ENCODE measurements around the gene PNRC1. TPM values are rescaled to one million over a fixed set of nuclear protein-coding genes. Genes with fewer than 3 reads are reported as not detected.
A peak's percentile ranks its signal among the peaks of the same experiment; 100 is the strongest.

The PNRC1 gene
- total and polyA plus RNA-seq, 2 of the 4 experiments (the other 2 are of a cell fraction): 6.5 to 8.1 TPM

DNA sequence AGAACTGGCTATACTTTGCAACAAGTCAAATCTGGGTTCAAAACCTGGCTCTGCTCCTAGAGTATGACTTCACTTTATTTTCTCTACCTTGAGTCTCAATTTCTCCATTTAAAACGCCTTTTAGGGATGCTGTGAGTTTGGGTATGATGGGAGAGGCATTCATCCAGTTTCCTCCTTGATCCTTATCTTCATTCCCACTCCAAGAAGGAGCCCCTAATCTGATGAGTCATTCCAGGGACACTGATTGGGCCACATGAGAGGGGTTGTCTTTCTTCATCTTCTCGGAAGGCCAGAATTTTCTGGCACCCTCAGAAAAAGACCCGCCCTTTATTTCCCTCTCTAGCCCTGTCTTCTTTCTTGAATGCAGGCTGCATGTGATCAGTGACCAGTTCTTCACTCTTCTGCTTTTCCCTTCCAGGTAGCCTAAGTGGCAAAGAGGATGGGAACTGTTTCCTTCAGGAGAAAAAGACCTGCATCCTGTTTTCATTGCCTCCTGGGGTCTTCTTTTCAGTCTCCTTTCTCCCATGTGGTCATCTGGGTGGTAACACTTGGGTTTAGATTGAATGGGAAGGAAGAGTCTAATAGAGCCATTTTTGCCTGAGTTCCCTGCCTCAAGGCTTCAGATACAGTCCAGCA is 32.1 kb upstream of the PNRC1 start:
- Histone ChIP-seq H2AK9ac (replicated peaks; ENCODE audit: low read depth, low read length, poor library complexity) (no peak overlapping the region), H2AK5ac (ENCODE audit: low read depth, low read length) (no peak overlapping the region), H2BK20ac (ENCODE audit: low read depth, low read length) (no peak overlapping the region), H3K27ac (ENCODE audit: insufficient read depth, low read length) (no peak overlapping the region), H4K5ac (ENCODE audit: low read depth, low read length) (no peak overlapping the region), H2AFZ (replicated peaks; ENCODE audit: low read length, poor library complexity) (peak overlapping the region; percentile 17), H3K56ac (ENCODE audit: extremely low read depth, insufficient read depth, low read length) (no peak overlapping the region), H4K20me1 (ENCODE audit: insufficient read depth, low read length) (no peaks in the 10 kb centered on the region), H3K27me3 (ENCODE audit: control insufficient read depth, insufficient read depth, low read length) (peaks cover 2% of the 10 kb centered on the region; the same call in 1 of the 2 replicates), H3K23ac (ENCODE audit: low read depth, low read length) (no peak overlapping the region), H3K9me1 (ENCODE audit: insufficient read depth, low read length) (no peaks in the 10 kb centered on the region), H3K79me1 (ENCODE audit: low read depth in 1 of 2, low read length in 2 of 2) (no peaks in the 10 kb centered on the region), H2BK15ac (ENCODE audit: low read depth, low read length) (no peak overlapping the region), H3K9me3 (ENCODE audit: control insufficient read depth, insufficient read depth, low read length) (no peaks in the 10 kb centered on the region), H4K91ac (ENCODE audit: insufficient read depth, low read depth, low read length) (no peak overlapping the region), H2BK5ac (ENCODE audit: low read depth, low read length, poor library complexity, severe bottlenecking) (no peak overlapping the region), H3K4me3 (ENCODE audit: insufficient read depth, low read depth, low read length) (no peak overlapping the region), H4K8ac (ENCODE audit: low read depth in 2 of 2, low read length in 2 of 2) (no peak overlapping the region), H2BK120ac (ENCODE audit: low read depth, low read length) (no peak overlapping the region), H3K9ac (ENCODE audit: low read depth, low read length) (no peak overlapping the region), H3K4me2 (ENCODE audit: low read depth, low read length) (no peak overlapping the region), H3K14ac (replicated peaks; ENCODE audit: low read depth, low read length) (no peak overlapping the region), H3K4ac (ENCODE audit: low read depth, low read length) (no peak overlapping the region), H3K36me3 (ENCODE audit: control insufficient read depth, insufficient read depth, low read length) (no peaks in the 10 kb centered on the region), H3K18ac (ENCODE audit: low read depth, low read length) (no peak overlapping the region), H3K4me1 (ENCODE audit: control insufficient read depth, insufficient read depth, low read length) (peaks cover 10% of the 10 kb centered on the region)
- CTCF ChIA-PET: no interaction called here
- no peak for TF ChIP-seq MAZ (IDR thresholded peaks at IDR 0.05; ENCODE audit: borderline replicate concordance, low read depth, low read length)
- TF ChIP-seq FOS (IDR thresholded peaks at IDR 0.05; ENCODE audit: low read depth, low read length): no peak
- TF ChIP-seq MXI1 (IDR thresholded peaks at IDR 0.05; ENCODE audit: borderline replicate concordance, low read depth, low read length): no peak
- TF ChIP-seq CEBPB (IDR thresholded peaks at IDR 0.05; ENCODE audit: low read depth, low read length): no peak
- no peak for TF ChIP-seq RAD21 (IDR thresholded peaks at IDR 0.05; ENCODE audit: low read length)
- no peak for TF ChIP-seq BHLHE40 (IDR thresholded peaks at IDR 0.05; ENCODE audit: low read depth, low read length)
- no peak for TF ChIP-seq CHD1 (IDR thresholded peaks at IDR 0.05; ENCODE audit: low read depth, low read length)
- TF ChIP-seq ELK1 (IDR thresholded peaks at IDR 0.05; ENCODE audit: borderline replicate concordance, low read depth, low read length): no peak
- TF ChIP-seq NFE2L2 (IDR thresholded peaks at IDR 0.05; ENCODE audit: low read depth, low read length): no peak
- TF ChIP-seq POLR2A (IDR thresholded peaks at IDR 0.05; ENCODE audit: low read depth, low read length): no peak
- TF ChIP-seq RCOR1 (IDR thresholded peaks at IDR 0.05; ENCODE audit: insufficient replicate concordance, low read length): no peak
- TF ChIP-seq SMC3 (IDR thresholded peaks at IDR 0.05; ENCODE audit: low read depth, low read length): no peak
- TF ChIP-seq MAFK (IDR thresholded peaks at IDR 0.05; ENCODE audit: low read depth, low read length): no peak
- TF ChIP-seq, protein P1, sequence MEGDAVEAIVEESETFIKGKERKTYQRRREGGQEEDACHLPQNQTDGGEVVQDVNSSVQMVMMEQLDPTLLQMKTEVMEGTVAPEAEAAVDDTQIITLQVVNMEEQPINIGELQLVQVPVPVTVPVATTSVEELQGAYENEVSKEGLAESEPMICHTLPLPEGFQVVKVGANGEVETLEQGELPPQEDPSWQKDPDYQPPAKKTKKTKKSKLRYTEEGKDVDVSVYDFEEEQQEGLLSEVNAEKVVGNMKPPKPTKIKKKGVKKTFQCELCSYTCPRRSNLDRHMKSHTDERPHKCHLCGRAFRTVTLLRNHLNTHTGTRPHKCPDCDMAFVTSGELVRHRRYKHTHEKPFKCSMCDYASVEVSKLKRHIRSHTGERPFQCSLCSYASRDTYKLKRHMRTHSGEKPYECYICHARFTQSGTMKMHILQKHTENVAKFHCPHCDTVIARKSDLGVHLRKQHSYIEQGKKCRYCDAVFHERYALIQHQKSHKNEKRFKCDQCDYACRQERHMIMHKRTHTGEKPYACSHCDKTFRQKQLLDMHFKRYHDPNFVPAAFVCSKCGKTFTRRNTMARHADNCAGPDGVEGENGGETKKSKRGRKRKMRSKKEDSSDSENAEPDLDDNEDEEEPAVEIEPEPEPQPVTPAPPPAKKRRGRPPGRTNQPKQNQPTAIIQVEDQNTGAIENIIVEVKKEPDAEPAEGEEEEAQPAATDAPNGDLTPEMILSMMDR (conservative IDR thresholded peaks at IDR 0.05; ENCODE audit: low read depth, low read length): no peak
- no peak for TF ChIP-seq RFX5 (IDR thresholded peaks at IDR 0.05; ENCODE audit: low read depth, low read length)
- TF ChIP-seq, protein P2, sequence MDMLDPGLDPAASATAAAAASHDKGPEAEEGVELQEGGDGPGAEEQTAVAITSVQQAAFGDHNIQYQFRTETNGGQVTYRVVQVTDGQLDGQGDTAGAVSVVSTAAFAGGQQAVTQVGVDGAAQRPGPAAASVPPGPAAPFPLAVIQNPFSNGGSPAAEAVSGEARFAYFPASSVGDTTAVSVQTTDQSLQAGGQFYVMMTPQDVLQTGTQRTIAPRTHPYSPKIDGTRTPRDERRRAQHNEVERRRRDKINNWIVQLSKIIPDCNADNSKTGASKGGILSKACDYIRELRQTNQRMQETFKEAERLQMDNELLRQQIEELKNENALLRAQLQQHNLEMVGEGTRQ (IDR thresholded peaks at IDR 0.05; ENCODE audit: low read depth, low read length): no peak
- ATAC-seq (ENCODE audit: low read depth) (no peak), DNase-seq (no peak)
- dilution Hi-C loops (cut with HindIII; ENCODE audit: low sequenced_read_pairs, unreplicated experiment) (no loop called here), intact Hi-C loops (cut with micrococcal nuclease) (no loop called here), in situ Hi-C loops (cut with MboI; ENCODE audit: low sequenced_read_pairs) (no loop called here)
- POLR2A ChIA-PET (ENCODE audit: unreplicated experiment): no interaction called here
- BruUV-seq (replicated peaks): no TSS peak
- WGBS, 2 experiments (ENCODE audit: extremely low coverage in 2 of 2, insufficient read length in 1 of 2): no CpG with 5 or more reads among the region's 3 CpGs

All from IMR-90 (cell line).